Endothelial cell of umbilical vein (primary cell): ENCODE measurements around the gene IGSF3.

Experiments
- CTCF ChIP-seq, 2 donors: IDR thresholded peaks; 1 replicate in 1 of 2; 2 replicates in 1 of 2; pipeline ENCODE4 v1.5.1; 2011; ENCODE audit warnings: low read length in 2 of 2, mild to moderate bottlenecking in 2 of 2, moderate library complexity in 2 of 2, control low read depth in 1 of 2, inconsistent platforms in 1 of 2, low read depth in 1 of 2; ENCODE audit not compliant: insufficient read depth in 1 of 2; ENCODE audit errors: extremely low read depth in 1 of 2
- FOS ChIP-seq: IDR thresholded peaks from 2 replicates; pipeline ENCODE4 v1.6.1; 2011; ENCODE audit warnings: mild to moderate bottlenecking, low read length, moderate library complexity, borderline replicate concordance; ENCODE audit not compliant: insufficient read depth
- GATA2 ChIP-seq: IDR thresholded peaks from 2 replicates; pipeline ENCODE4 v1.7.0; 2011; ENCODE audit warnings: low read depth, mild to moderate bottlenecking, moderate library complexity, mixed read lengths, low read length; ENCODE audit not compliant: insufficient read length, insufficient read depth
- POLR2A ChIP-seq: IDR thresholded peaks from 2 replicates; pipeline ENCODE4 v1.6.1; 2012; ENCODE audit warnings: low read depth, mild to moderate bottlenecking, control low read depth, low read length
- POLR2AphosphoS5 ChIP-seq: IDR thresholded peaks from 2 replicates; pipeline ENCODE4 v1.6.1; 2012; ENCODE audit warnings: low read depth, mild to moderate bottlenecking, control low read depth, low read length, moderate library complexity; ENCODE audit not compliant: insufficient read depth

DNA sequence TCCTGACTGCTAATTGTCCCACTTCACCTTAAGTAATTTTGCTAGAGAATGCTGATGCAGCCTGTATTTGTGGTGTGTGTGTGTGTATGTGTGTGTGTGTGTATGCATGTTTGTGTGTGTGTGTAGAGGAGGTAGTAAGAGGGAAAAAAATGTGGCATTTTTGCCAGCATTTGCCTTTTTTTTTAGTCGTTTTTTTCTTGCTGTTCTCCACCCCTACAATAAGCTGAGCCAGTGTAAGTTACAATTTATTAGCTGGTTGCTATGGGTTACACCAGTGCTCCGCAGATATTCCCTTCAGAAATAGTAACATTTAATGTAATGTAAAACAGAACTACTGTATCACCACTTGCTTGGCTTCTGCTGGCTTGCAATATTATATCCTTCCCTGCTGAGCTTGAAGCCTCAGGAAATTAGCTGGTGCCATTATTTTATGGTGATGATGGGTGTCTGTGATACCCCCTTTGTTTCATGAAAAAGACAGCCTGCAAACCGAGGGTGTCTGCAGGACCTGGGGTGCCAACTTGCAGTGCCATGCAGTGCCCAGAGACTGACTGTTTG, 23.4 kb upstream of the IGSF3 start:
- TF ChIP-seq CTCF (IDR thresholded peaks at IDR 0.05; ENCODE audit: extremely low read depth in 1 of 2, insufficient read depth in 1 of 2, low read depth in 1 of 2, low read length in 2 of 2), result no peak
- TF ChIP-seq POLR2AphosphoS5, result no peak
- no peak for TF ChIP-seq POLR2A
- no peak for TF ChIP-seq FOS
- no peak for TF ChIP-seq GATA2
